SK-N-SH (cell line): ENCODE data around the gene FRY.

Source experiments
- ELF1 ChIP-seq: IDR thresholded peaks from 2 replicates; pipeline ENCODE4 v1.4.0; 2012
- EP300 ChIP-seq, 2 experiments: IDR thresholded peaks; 2 replicates each; pipeline versions ENCODE4 v1.4.0 to v1.6.1; 2012; ENCODE audit warnings: borderline replicate concordance in 1 of 2, low read depth in 1 of 2, low read length in 1 of 2
- FOSL2 ChIP-seq: IDR thresholded peaks from 2 replicates; pipeline ENCODE4 v1.4.0; 2012; ENCODE audit warnings: low read depth, mild to moderate bottlenecking, moderate library complexity, borderline replicate concordance
- FOXM1 ChIP-seq: IDR thresholded peaks from 2 replicates; pipeline ENCODE4 v1.4.0; 2012; ENCODE audit warnings: low read depth, mild to moderate bottlenecking
- GABPA ChIP-seq: IDR thresholded peaks from 2 replicates; pipeline ENCODE4 v1.4.0; 2012; ENCODE audit warnings: low read depth, mild to moderate bottlenecking
- RAD21 ChIP-seq: IDR thresholded peaks from 2 replicates; pipeline ENCODE4 v1.6.1; 2012; ENCODE audit warnings: mild to moderate bottlenecking, low read length
- RCOR1 ChIP-seq: fragments of 150-350 bp; IDR thresholded peaks from 2 replicates; pipeline ENCODE4 v1.6.1; 2017; ENCODE audit warnings: antibody characterized with exemption, low read length
- RFX5 ChIP-seq: IDR thresholded peaks from 2 replicates; pipeline ENCODE4 v1.6.1; 2012; ENCODE audit warnings: mild to moderate bottlenecking, improper control_type of control experiment, low read length
- TAF1 ChIP-seq: IDR thresholded peaks from 2 replicates; pipeline ENCODE4 v1.6.1; 2012; ENCODE audit warnings: low read depth, mild to moderate bottlenecking, low read length, moderate library complexity, borderline replicate concordance
- TF ChIP-seq, protein P1 (sequence below): IDR thresholded peaks from 2 replicates; pipeline ENCODE4 v1.4.0; 2012; ENCODE audit warnings: low read depth, borderline replicate concordance
- TF ChIP-seq, protein P2 (sequence below): fragments of 200-600 bp; sonication (generic); IDR thresholded peaks from 2 replicates; pipeline ENCODE4 v1.6.1; 2017; ENCODE audit warnings: antibody characterized with exemption, mild to moderate bottlenecking, moderate library complexity
- TF ChIP-seq, protein P3 (sequence below): IDR thresholded peaks from 2 replicates; pipeline ENCODE4 v1.6.1; 2012; ENCODE audit warnings: mild to moderate bottlenecking, low read depth, low read length, moderate library complexity

DNA sequence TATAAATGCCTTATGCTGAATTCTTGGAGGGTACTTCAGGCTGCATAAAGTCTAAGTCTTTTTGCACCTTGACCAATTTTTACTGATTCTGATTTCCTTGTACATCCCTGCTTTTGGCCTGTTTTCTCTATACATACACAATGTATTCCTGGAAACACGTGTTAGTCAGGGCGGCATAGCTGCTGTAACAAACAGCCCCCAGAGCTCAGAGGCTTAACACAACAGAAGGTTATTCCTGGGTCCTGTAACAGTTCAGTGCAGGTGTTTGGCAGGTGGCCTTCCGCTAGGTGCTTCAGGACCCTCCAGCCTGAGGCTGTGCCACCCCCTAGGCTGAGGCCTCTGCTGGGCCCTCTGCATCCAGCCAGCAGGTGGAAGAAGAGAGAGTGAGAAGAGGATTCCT is 200.7 kb downstream of the FRY start:
- TF ChIP-seq, protein P1, sequence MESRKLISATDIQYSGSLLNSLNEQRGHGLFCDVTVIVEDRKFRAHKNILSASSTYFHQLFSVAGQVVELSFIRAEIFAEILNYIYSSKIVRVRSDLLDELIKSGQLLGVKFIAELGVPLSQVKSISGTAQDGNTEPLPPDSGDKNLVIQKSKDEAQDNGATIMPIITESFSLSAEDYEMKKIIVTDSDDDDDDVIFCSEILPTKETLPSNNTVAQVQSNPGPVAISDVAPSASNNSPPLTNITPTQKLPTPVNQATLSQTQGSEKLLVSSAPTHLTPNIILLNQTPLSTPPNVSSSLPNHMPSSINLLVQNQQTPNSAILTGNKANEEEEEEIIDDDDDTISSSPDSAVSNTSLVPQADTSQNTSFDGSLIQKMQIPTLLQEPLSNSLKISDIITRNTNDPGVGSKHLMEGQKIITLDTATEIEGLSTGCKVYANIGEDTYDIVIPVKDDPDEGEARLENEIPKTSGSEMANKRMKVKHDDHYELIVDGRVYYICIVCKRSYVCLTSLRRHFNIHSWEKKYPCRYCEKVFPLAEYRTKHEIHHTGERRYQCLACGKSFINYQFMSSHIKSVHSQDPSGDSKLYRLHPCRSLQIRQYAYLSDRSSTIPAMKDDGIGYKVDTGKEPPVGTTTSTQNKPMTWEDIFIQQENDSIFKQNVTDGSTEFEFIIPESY = no peak
- no peak for TF ChIP-seq FOXM1
- no peak for TF ChIP-seq RFX5
- TF ChIP-seq GABPA = no peak
- TF ChIP-seq, protein P2, sequence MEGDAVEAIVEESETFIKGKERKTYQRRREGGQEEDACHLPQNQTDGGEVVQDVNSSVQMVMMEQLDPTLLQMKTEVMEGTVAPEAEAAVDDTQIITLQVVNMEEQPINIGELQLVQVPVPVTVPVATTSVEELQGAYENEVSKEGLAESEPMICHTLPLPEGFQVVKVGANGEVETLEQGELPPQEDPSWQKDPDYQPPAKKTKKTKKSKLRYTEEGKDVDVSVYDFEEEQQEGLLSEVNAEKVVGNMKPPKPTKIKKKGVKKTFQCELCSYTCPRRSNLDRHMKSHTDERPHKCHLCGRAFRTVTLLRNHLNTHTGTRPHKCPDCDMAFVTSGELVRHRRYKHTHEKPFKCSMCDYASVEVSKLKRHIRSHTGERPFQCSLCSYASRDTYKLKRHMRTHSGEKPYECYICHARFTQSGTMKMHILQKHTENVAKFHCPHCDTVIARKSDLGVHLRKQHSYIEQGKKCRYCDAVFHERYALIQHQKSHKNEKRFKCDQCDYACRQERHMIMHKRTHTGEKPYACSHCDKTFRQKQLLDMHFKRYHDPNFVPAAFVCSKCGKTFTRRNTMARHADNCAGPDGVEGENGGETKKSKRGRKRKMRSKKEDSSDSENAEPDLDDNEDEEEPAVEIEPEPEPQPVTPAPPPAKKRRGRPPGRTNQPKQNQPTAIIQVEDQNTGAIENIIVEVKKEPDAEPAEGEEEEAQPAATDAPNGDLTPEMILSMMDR = no peak
- TF ChIP-seq EP300 (IDR thresholded peaks at IDR 0.05; ENCODE audit: borderline replicate concordance in 1 of 2, low read depth in 1 of 2, low read length in 1 of 2) = no peak
- TF ChIP-seq RAD21 = no peak
- TF ChIP-seq, protein P3, sequence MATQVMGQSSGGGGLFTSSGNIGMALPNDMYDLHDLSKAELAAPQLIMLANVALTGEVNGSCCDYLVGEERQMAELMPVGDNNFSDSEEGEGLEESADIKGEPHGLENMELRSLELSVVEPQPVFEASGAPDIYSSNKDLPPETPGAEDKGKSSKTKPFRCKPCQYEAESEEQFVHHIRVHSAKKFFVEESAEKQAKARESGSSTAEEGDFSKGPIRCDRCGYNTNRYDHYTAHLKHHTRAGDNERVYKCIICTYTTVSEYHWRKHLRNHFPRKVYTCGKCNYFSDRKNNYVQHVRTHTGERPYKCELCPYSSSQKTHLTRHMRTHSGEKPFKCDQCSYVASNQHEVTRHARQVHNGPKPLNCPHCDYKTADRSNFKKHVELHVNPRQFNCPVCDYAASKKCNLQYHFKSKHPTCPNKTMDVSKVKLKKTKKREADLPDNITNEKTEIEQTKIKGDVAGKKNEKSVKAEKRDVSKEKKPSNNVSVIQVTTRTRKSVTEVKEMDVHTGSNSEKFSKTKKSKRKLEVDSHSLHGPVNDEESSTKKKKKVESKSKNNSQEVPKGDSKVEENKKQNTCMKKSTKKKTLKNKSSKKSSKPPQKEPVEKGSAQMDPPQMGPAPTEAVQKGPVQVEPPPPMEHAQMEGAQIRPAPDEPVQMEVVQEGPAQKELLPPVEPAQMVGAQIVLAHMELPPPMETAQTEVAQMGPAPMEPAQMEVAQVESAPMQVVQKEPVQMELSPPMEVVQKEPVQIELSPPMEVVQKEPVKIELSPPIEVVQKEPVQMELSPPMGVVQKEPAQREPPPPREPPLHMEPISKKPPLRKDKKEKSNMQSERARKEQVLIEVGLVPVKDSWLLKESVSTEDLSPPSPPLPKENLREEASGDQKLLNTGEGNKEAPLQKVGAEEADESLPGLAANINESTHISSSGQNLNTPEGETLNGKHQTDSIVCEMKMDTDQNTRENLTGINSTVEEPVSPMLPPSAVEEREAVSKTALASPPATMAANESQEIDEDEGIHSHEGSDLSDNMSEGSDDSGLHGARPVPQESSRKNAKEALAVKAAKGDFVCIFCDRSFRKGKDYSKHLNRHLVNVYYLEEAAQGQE = no peak
- no peak for TF ChIP-seq FOSL2
- no peak for TF ChIP-seq ELF1
- no peak for TF ChIP-seq RCOR1
- TF ChIP-seq TAF1 = no peak
